ENCODE data around the gene DGKQ.

DNA sequence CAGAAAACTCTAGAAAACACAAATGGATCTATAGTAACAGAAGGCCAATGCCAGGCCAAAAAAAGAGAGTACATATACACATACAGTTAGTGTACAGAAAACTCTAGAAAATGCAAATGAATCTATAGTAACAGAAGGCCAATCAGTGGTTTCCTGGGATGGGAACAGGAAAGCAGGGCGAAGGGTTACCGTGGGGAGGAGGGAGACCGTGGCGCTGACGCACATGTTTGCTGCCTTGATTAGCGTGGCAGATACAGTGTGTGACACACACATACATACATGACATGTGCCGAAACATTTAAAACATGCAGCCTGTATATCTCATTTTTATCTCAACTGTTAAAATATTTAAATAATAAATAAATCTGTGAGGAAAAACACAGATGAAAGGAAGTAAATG is 55.9 kb downstream of the DGKQ start:
- TF ChIP-seq, protein P1, sequence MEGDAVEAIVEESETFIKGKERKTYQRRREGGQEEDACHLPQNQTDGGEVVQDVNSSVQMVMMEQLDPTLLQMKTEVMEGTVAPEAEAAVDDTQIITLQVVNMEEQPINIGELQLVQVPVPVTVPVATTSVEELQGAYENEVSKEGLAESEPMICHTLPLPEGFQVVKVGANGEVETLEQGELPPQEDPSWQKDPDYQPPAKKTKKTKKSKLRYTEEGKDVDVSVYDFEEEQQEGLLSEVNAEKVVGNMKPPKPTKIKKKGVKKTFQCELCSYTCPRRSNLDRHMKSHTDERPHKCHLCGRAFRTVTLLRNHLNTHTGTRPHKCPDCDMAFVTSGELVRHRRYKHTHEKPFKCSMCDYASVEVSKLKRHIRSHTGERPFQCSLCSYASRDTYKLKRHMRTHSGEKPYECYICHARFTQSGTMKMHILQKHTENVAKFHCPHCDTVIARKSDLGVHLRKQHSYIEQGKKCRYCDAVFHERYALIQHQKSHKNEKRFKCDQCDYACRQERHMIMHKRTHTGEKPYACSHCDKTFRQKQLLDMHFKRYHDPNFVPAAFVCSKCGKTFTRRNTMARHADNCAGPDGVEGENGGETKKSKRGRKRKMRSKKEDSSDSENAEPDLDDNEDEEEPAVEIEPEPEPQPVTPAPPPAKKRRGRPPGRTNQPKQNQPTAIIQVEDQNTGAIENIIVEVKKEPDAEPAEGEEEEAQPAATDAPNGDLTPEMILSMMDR (IDR thresholded peaks at IDR 0.05; ENCODE audit: control extremely low read depth in 1 of 3, insufficient read depth in 1 of 3, low read depth in 1 of 3, low read length in 3 of 3) = no peak
- TF ChIP-seq POLR2AphosphoS5 (IDR thresholded peaks at IDR 0.05; ENCODE audit: low read depth, low read length) (no peak), TEAD4 (IDR thresholded peaks at IDR 0.05; ENCODE audit: low read depth, low read length) (no peak), HDAC6 (IDR thresholded peaks at IDR 0.05; ENCODE audit: low read depth, low read length) (no peak), CREB1 (IDR thresholded peaks at IDR 0.05) (no peak), EP300 (IDR thresholded peaks at IDR 0.05; ENCODE audit: borderline replicate concordance in 1 of 2, low read depth in 2 of 2, low read length in 2 of 2) (no peak), TAF1 (IDR thresholded peaks at IDR 0.05; ENCODE audit: low read depth, low read length) (no peak), RFX5 (IDR thresholded peaks at IDR 0.05; ENCODE audit: borderline replicate concordance, low read depth, low read length) (no peak), NANOG (IDR thresholded peaks at IDR 0.05; ENCODE audit: insufficient read depth, low read depth, low read length, poor library complexity, severe bottlenecking) (no peak), ZNF274 (IDR thresholded peaks at IDR 0.05; ENCODE audit: borderline replicate concordance, extremely low read depth, low read length) (no peak), RXRA (IDR thresholded peaks at IDR 0.05; ENCODE audit: insufficient read depth, low read depth, low read length) (no peak)
- TF ChIP-seq, protein P2, sequence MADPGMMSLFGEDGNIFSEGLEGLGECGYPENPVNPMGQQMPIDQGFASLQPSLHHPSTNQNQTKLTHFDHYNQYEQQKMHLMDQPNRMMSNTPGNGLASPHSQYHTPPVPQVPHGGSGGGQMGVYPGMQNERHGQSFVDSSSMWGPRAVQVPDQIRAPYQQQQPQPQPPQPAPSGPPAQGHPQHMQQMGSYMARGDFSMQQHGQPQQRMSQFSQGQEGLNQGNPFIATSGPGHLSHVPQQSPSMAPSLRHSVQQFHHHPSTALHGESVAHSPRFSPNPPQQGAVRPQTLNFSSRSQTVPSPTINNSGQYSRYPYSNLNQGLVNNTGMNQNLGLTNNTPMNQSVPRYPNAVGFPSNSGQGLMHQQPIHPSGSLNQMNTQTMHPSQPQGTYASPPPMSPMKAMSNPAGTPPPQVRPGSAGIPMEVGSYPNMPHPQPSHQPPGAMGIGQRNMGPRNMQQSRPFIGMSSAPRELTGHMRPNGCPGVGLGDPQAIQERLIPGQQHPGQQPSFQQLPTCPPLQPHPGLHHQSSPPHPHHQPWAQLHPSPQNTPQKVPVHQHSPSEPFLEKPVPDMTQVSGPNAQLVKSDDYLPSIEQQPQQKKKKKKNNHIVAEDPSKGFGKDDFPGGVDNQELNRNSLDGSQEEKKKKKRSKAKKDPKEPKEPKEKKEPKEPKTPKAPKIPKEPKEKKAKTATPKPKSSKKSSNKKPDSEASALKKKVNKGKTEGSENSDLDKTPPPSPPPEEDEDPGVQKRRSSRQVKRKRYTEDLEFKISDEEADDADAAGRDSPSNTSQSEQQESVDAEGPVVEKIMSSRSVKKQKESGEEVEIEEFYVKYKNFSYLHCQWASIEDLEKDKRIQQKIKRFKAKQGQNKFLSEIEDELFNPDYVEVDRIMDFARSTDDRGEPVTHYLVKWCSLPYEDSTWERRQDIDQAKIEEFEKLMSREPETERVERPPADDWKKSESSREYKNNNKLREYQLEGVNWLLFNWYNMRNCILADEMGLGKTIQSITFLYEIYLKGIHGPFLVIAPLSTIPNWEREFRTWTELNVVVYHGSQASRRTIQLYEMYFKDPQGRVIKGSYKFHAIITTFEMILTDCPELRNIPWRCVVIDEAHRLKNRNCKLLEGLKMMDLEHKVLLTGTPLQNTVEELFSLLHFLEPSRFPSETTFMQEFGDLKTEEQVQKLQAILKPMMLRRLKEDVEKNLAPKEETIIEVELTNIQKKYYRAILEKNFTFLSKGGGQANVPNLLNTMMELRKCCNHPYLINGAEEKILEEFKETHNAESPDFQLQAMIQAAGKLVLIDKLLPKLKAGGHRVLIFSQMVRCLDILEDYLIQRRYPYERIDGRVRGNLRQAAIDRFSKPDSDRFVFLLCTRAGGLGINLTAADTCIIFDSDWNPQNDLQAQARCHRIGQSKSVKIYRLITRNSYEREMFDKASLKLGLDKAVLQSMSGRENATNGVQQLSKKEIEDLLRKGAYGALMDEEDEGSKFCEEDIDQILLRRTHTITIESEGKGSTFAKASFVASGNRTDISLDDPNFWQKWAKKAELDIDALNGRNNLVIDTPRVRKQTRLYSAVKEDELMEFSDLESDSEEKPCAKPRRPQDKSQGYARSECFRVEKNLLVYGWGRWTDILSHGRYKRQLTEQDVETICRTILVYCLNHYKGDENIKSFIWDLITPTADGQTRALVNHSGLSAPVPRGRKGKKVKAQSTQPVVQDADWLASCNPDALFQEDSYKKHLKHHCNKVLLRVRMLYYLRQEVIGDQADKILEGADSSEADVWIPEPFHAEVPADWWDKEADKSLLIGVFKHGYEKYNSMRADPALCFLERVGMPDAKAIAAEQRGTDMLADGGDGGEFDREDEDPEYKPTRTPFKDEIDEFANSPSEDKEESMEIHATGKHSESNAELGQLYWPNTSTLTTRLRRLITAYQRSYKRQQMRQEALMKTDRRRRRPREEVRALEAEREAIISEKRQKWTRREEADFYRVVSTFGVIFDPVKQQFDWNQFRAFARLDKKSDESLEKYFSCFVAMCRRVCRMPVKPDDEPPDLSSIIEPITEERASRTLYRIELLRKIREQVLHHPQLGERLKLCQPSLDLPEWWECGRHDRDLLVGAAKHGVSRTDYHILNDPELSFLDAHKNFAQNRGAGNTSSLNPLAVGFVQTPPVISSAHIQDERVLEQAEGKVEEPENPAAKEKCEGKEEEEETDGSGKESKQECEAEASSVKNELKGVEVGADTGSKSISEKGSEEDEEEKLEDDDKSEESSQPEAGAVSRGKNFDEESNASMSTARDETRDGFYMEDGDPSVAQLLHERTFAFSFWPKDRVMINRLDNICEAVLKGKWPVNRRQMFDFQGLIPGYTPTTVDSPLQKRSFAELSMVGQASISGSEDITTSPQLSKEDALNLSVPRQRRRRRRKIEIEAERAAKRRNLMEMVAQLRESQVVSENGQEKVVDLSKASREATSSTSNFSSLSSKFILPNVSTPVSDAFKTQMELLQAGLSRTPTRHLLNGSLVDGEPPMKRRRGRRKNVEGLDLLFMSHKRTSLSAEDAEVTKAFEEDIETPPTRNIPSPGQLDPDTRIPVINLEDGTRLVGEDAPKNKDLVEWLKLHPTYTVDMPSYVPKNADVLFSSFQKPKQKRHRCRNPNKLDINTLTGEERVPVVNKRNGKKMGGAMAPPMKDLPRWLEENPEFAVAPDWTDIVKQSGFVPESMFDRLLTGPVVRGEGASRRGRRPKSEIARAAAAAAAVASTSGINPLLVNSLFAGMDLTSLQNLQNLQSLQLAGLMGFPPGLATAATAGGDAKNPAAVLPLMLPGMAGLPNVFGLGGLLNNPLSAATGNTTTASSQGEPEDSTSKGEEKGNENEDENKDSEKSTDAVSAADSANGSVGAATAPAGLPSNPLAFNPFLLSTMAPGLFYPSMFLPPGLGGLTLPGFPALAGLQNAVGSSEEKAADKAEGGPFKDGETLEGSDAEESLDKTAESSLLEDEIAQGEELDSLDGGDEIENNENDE (IDR thresholded peaks at IDR 0.05; ENCODE audit: insufficient replicate concordance, low read length) = no peak

Measured in H1 (cell line).